OCI-LY3 (cell line): ENCODE data around the gene RBBP6.

Experiments used
- H2AFZ ChIP-seq: fragments of 200-600, 300-600 bp; shearing (Covaris generic); 2 replicates; pipeline ENCODE4 v1.6.0; 2014; ENCODE audit warnings: antibody characterized with exemption, low read depth, low read length
- H3K27ac ChIP-seq: fragments of 200-600, 300-600 bp; sonication (generic); 2 replicates; pipeline ENCODE4 v1.5.1; 2014; ENCODE audit warnings: mild to moderate bottlenecking, low read length, moderate library complexity, mixed read lengths
- H3K27me3 ChIP-seq: fragments of 200-600, 300-600 bp; sonication (generic); 2 replicates; pipeline ENCODE4 v1.6.1; 2014; ENCODE audit warnings: low read depth, low read length, mixed read lengths
- H3K36me3 ChIP-seq: fragments of 200-600, 300-600 bp; sonication (generic); replicated peaks from 2 replicates; pipeline ENCODE3; 2014; ENCODE audit warnings: low read depth, low read length, mixed read lengths
- H3K4me1 ChIP-seq: fragments of 300-600, 200-600 bp; sonication (generic); 2 replicates; pipeline ENCODE4 v1.6.1; 2014; ENCODE audit warnings: low read length, mixed read lengths
- H3K4me2 ChIP-seq: fragments of 200-600, 300-600 bp; sonication (generic); 2 replicates; pipeline ENCODE4 v1.6.1; 2014; ENCODE audit warnings: low read length, mixed read lengths
- H3K4me3 ChIP-seq: fragments of 300-600, 200-600 bp; sonication (generic); 2 replicates; pipeline ENCODE4 v1.5.1; 2014; ENCODE audit warnings: antibody characterized with exemption, mild to moderate bottlenecking, low read length, moderate library complexity
- H3K79me2 ChIP-seq: fragments of 300-600, 200-600 bp; shearing (Covaris generic); 2 replicates; pipeline ENCODE4 v1.6.1; 2014; ENCODE audit warnings: mild to moderate bottlenecking, low read length, mixed read lengths
- H3K9ac ChIP-seq: fragments of 300-600, 200-600 bp; shearing (Covaris generic); 2 replicates; pipeline ENCODE4 v1.6.0; 2014; ENCODE audit warnings: mild to moderate bottlenecking, low read length, moderate library complexity
- H3K9me3 ChIP-seq: fragments of 200-600, 300-600 bp; shearing (Covaris generic); 2 replicates; pipeline ENCODE4 v1.6.1; 2014; ENCODE audit warnings: low read length, mixed read lengths; ENCODE audit not compliant: insufficient read depth
- H4K20me1 ChIP-seq: fragments of 200-600, 300-600 bp; sonication (generic); 2 replicates; pipeline ENCODE4 v1.6.1; 2016; ENCODE audit warnings: low read length, mixed read lengths; ENCODE audit not compliant: insufficient read depth
- CTCF ChIP-seq: fragments of 200-600, 300-600 bp; sonication (generic); IDR thresholded peaks from 2 replicates; pipeline ENCODE4 v1.5.1; 2014; ENCODE audit warnings: antibody characterized with exemption, low read length, low read depth
- EZH2phosphoT487 ChIP-seq: fragments of 200-600 bp; shearing (Covaris generic); IDR thresholded peaks from 2 replicates; pipeline ENCODE4 v1.6.1; 2018; ENCODE audit warnings: antibody characterized with exemption, mixed run types, low read depth

Gene RBBP6

GRCh38 chr16:24524855-24525677 lies 14.3 kb upstream of the RBBP6 start:
- Histone ChIP-seq H3K9me3 (no peaks in the 10 kb centered on the region), H3K27me3 (peaks cover 13% of the 10 kb centered on the region; the same call in 1 of the 2 replicates), H3K4me2 (no peak overlapping the region), H3K4me3 (no peak overlapping the region), H3K27ac (no peak overlapping the region), H3K9ac (no peak overlapping the region), H2AFZ (no peak overlapping the region), H3K36me3 (no peaks in the 10 kb centered on the region), H3K4me1 (peaks cover 3% of the 10 kb centered on the region; the same call in 1 of the 2 replicates), H3K79me2 (no peaks in the 10 kb centered on the region), H4K20me1 (no peaks in the 10 kb centered on the region)
- TF ChIP-seq EZH2phosphoT487, result no peak
- TF ChIP-seq CTCF, result no peak

DNA sequence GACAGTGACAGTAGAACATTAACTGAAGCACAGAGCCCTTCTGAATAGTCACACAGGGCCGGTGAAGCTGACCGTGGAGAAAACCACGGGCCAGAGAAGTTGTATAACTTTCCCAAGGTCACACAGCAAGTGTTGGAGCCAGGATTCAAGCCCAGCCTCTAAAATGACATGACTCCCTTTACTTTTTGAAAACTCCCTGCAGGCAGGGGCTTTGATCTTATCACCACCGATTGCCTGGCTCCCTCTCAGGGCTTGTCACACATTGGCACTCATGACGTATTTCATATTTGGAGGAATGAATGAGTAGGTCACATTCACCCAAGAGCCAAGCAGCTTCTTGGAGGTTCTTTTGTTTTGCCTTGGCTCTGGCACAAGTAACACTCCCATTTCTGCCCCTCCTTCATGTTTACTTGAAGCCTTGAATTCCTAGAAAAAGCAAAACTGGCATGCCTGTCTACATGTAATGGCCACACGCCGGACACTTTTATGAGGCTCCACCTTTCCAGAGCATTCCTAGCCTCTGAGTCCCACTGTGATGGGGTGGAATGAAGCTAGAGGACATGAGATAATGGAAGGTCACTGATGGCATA lies 13.3 kb upstream of the RBBP6 start:
- Histone ChIP-seq H4K20me1 (no peaks in the 10 kb centered on the region), H2AFZ (no peak overlapping the region), H3K4me3 (no peak overlapping the region), H3K9me3 (no peaks in the 10 kb centered on the region), H3K9ac (no peak overlapping the region), H3K79me2 (no peaks in the 10 kb centered on the region), H3K27ac (no peak overlapping the region), H3K27me3 (peaks cover 13% of the 10 kb centered on the region; the same call in 1 of the 2 replicates), H3K36me3 (no peaks in the 10 kb centered on the region), H3K4me1 (peaks cover 3% of the 10 kb centered on the region; the same call in 1 of the 2 replicates), H3K4me2 (no peak overlapping the region)
- TF ChIP-seq CTCF (no peak), EZH2phosphoT487 (no peak)

GRCh38 chr16:24526701-24527495 lies 12.5 kb upstream of the RBBP6 start:
- H3K4me2 ChIP-seq, result no peak overlapping the region
- H3K79me2 ChIP-seq, result no peaks in the 10 kb centered on the region
- H2AFZ ChIP-seq, result no peak overlapping the region
- TF ChIP-seq EZH2phosphoT487, result no peak
- H3K27me3 ChIP-seq, result peaks cover 15% of the 10 kb centered on the region; the same call in 1 of the 2 replicates
- no peaks in the 10 kb centered on the region for H4K20me1 ChIP-seq
- H3K27ac ChIP-seq, result no peak overlapping the region
- no peak overlapping the region for H3K9ac ChIP-seq
- H3K4me1 ChIP-seq, result peaks cover 3% of the 10 kb centered on the region; the same call in 1 of the 2 replicates
- no peaks in the 10 kb centered on the region for H3K9me3 ChIP-seq
- H3K36me3 ChIP-seq, result no peaks in the 10 kb centered on the region
- H3K4me3 ChIP-seq, result no peak overlapping the region

- Histone ChIP-seq H3K27me3 (peaks cover 10% of the 10 kb centered on the region; the same call in 1 of the 2 replicates), H3K4me3 (no peak overlapping the region), H2AFZ (no peak overlapping the region), H3K79me2 (no peaks in the 10 kb centered on the region), H4K20me1 (no peaks in the 10 kb centered on the region), H3K9ac (no peak overlapping the region), H3K27ac (no peak overlapping the region), H3K9me3 (no peaks in the 10 kb centered on the region), H3K4me1 (no peaks in the 10 kb centered on the region), H3K36me3 (no peaks in the 10 kb centered on the region), H3K4me2 (no peak overlapping the region)
- TF ChIP-seq CTCF (no peak), EZH2phosphoT487 (no peak)
Observed at GRCh38 chr16:24531166-24531565, 8.2 kb upstream of the RBBP6 start.
